GM12801 (cell line): ENCODE results near the gene MRPL54.

Experiments used
- TF ChIP-seq, protein P1 (sequence below): IDR thresholded peaks from one replicate; pipeline ENCODE4 v1.5.1; 2011; ENCODE audit warnings: control low read depth; ENCODE audit not compliant: insufficient read length; ENCODE audit errors: extremely low read depth

MRPL54 gene

DNA sequence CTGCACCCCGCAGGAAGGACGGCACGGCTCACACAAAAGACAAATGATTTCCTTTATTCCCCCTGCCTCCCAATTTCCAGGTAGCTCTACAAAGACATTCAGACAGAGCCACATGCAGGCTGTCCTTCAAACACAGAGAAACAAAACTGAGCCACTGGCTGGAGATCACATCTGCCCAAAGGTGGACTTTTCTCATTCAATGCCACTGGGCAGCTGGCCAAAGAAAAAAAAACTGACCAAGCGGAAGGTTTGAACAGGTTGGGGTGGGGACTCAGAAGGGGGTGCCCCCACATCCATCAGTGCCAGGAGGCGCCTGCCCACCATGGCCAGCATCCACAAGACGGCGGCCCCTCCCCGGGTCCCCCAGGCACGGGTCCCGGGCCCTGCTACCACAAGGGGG lies 41.5 kb downstream of the MRPL54 start:
- TF ChIP-seq, protein P1, sequence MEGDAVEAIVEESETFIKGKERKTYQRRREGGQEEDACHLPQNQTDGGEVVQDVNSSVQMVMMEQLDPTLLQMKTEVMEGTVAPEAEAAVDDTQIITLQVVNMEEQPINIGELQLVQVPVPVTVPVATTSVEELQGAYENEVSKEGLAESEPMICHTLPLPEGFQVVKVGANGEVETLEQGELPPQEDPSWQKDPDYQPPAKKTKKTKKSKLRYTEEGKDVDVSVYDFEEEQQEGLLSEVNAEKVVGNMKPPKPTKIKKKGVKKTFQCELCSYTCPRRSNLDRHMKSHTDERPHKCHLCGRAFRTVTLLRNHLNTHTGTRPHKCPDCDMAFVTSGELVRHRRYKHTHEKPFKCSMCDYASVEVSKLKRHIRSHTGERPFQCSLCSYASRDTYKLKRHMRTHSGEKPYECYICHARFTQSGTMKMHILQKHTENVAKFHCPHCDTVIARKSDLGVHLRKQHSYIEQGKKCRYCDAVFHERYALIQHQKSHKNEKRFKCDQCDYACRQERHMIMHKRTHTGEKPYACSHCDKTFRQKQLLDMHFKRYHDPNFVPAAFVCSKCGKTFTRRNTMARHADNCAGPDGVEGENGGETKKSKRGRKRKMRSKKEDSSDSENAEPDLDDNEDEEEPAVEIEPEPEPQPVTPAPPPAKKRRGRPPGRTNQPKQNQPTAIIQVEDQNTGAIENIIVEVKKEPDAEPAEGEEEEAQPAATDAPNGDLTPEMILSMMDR, result no peak

- TF ChIP-seq, protein P1, result no peak
Measured at GRCh38 chr19:3804429-3804828, 41.9 kb downstream of the MRPL54 start.

GRCh38 chr19:3805859-3806258 lies 43.4 kb downstream of the MRPL54 start:
- TF ChIP-seq, protein P1, result no peak

DNA sequence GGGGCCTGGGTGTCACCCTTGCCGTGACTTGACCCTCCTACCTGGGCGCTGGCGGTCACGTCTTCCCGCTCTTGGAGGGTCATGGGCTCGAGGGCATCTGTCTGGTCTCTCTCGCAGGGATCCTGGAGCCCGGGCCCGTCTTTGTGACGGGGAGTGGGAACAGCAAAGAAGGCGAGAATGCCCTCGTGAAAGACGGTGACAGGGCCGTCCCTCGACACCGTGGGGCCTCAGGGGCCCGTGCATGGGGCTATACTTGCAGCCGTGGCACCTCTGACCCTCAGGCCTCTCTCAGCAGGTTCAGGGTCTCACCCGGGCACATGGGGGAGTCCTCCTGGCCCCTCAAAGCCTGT lies 44.6 kb downstream of the MRPL54 start:
- TF ChIP-seq, protein P1, result no peak

GRCh38 chr19:3807574-3808354 lies 45.3 kb downstream of the MRPL54 start:
- TF ChIP-seq, protein P1, result no peak

DNA sequence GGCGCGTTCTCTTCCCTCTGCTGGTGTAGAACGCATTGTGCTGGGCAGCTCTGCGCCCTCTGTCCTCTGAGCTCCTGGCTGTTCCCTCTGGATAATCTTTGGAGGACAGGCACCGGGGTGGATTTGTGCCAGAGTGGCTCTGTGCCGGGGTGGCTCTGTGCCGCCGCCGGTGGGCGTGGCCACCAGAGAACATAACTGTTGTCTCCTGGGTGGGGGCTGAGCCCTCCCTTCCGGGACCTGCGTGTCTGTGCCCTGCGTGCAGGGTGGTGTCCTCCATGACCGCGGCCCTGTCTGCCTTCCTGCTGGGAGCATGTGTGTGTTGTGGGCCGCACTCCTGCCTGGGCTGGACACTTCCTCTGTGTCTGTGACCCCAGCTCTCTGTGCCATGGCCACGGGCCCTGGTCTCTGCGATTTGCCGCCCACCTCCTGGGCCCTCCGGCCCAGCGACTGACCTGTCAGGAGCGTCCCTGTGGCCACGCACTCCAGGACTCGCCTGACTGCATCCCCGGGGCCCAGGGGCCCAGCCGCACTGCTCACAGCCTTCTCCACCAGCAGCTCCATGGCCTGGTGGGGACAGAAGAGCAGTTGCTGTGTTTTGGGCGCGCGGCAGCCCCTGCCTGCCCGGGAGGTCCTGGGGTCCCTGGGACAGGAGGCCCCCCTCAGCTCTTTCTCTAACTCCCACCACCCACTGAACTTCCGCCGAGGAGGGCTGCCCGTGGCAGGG lies 46.1 kb downstream of the MRPL54 start:
- TF ChIP-seq, protein P1, result no peak

GRCh38 chr19:3809881-3810707 lies 47.6 kb downstream of the MRPL54 start:
- TF ChIP-seq, protein P1, result no peak
